GM21515 (cell line): Measurements from ENCODE around the gene CUL1.

Experiments used
- ATAC-seq: cut with Tn5 transposase; IDR thresholded peaks from one replicate; pipeline ENCODE4 v1.9.1; 2021; ENCODE audit not compliant: unreplicated experiment

The CUL1 gene

GRCh38 chr7:148754912-148755311, 56.2 kb downstream of the CUL1 start:
- no peak for ATAC-seq

GRCh38 chr7:148761499-148762278, 63.0 kb downstream of the CUL1 start:
- ATAC-seq = no peak

GRCh38 chr7:148763622-148764021, 64.9 kb downstream of the CUL1 start:
- no peak for ATAC-seq

- ATAC-seq = no peak
Observed at GRCh38 chr7:148770004-148770403, 71.3 kb downstream of the CUL1 start.

GRCh38 chr7:148772297-148773089, 73.8 kb downstream of the CUL1 start:
- ATAC-seq = no peak

- ATAC-seq = peak; percentile 87
Observed at GRCh38 chr7:148773334-148773733, 74.6 kb downstream of the CUL1 start.

GRCh38 chr7:148774471-148774870, 75.8 kb downstream of the CUL1 start:
- no peak for ATAC-seq

GRCh38 chr7:148782757-148783456, 84.2 kb downstream of the CUL1 start:
- no peak for ATAC-seq

- no peak for ATAC-seq
Observed at GRCh38 chr7:148783801-148784527, 85.3 kb downstream of the CUL1 start.

- ATAC-seq = no peak
Observed at GRCh38 chr7:148787571-148788295, 89.0 kb downstream of the CUL1 start.

- no peak for ATAC-seq
Observed at GRCh38 chr7:148789220-148789619, 90.5 kb downstream of the CUL1 start.

- ATAC-seq = no peak
Observed at GRCh38 chr7:148790131-148790726, 91.5 kb downstream of the CUL1 start.

- no peak for ATAC-seq
Observed at GRCh38 chr7:148790850-148791249, 92.1 kb downstream of the CUL1 start.

- no peak for ATAC-seq
Observed at GRCh38 chr7:148791546-148791945, 92.8 kb downstream of the CUL1 start.

GRCh38 chr7:148793590-148793989, 94.9 kb downstream of the CUL1 start:
- no peak for ATAC-seq

GRCh38 chr7:148794476-148794875, 95.8 kb downstream of the CUL1 start:
- ATAC-seq = no peak

- ATAC-seq = no peak
Observed at GRCh38 chr7:148796841-148797240, 98.1 kb downstream of the CUL1 start.

- no peak for ATAC-seq
Observed at GRCh38 chr7:148799893-148800555, 101.3 kb downstream of the CUL1 start.

GRCh38 chr7:148800677-148801076, 102.0 kb downstream of the CUL1 start:
- ATAC-seq = no peak
